Body of pancreas (tissue), 4 donors: ENCODE data around the gene BPIFB6. TPM values are rescaled to one million over a fixed set of nuclear protein-coding genes. Genes with fewer than 3 reads are reported as not detected.

ENCODE experiments used
- ATAC-seq: fragments of 150-250 bp; one replicate; pipeline ENCODE4 v1.9.1; 2016
- DNase-seq, 4 donors: peaks; one replicate each; pipeline ENCODE4 v3.0.0-alpha.2; 2019
- H3K27ac ChIP-seq, 4 donors: fragments of 200-600 bp; sonication (generic); 1 replicate in 3 of 4; 2 replicates in 1 of 4; pipeline versions ENCODE4 v1.5.1 to v1.6.1; 2016 to 2019; ENCODE audit warnings: mild to moderate bottlenecking in 1 of 4, mixed read lengths in 1 of 4, moderate library complexity in 1 of 4
- H3K27me3 ChIP-seq, 2 donors: fragments of 200-600 bp; sonication (generic); one replicate each; pipeline ENCODE4 v1.6.0; 2016; ENCODE audit warnings: mild to moderate bottlenecking in 1 of 2
- H3K36me3 ChIP-seq, 2 donors: fragments of 200-600 bp; sonication (generic); replicated peaks in 1 of 2; 2 replicates each; pipeline ENCODE4 v1.5.1; 2016; ENCODE audit warnings: low read depth in 2 of 2; ENCODE audit not compliant: insufficient read depth in 1 of 2
- H3K4me1 ChIP-seq: fragments of 200-600 bp; sonication (generic); one replicate; pipeline ENCODE4 v1.6.0; 2016
- H3K4me3 ChIP-seq, 2 donors: fragments of 200-600 bp; sonication (generic); 1 replicate in 1 of 2; 2 replicates in 1 of 2; pipeline ENCODE4 v1.5.1; 2016 to 2019
- H3K9me3 ChIP-seq, 3 donors: fragments of 200-600 bp; sonication (generic); 1 replicate in 2 of 3; 2 replicates in 1 of 3; pipeline ENCODE4 v1.5.1; 2016
- CTCF ChIP-seq, 7 experiments: fragments of 450-650 bp in 4 of 7; fragments of 200-600 bp in 3 of 7; sonication (generic) in 3 of 7; IDR thresholded peaks; one replicate each; pipeline ENCODE4 v1.5.1; 2016 to 2019; ENCODE audit warnings: antibody characterized with exemption in 7 of 7
- POLR2A ChIP-seq, 3 donors: fragments of 450-650 bp; IDR thresholded peaks; one replicate each; pipeline ENCODE4 v1.6.1; 2016; ENCODE audit warnings: antibody characterized with exemption in 3 of 3, mild to moderate bottlenecking in 2 of 3
- WGBS, 2 donors: methylation state at CpG; one replicate each; pipeline ENCODE4 v1.1.5; 2017; 5-methylcytosine and 5-hydroxymethylcytosine counted together
- intact Hi-C: fragments of 100-400 bp; cut with DNase I; formaldehyde crosslinking; loops from one replicate; pipeline ENCODE4 v1.15.1; 2023
- total RNA-seq, 2 donors: library from RNA; depleted of rRNA; stranded (reverse); fragments of >200 nt; gene quantifications; one replicate each; pipeline ENCODE4 v1.1.0, GENCODE V29; 2016

The BPIFB6 gene
- total RNA-seq, 2 donors from 2014 or later: not detected

- no peak overlapping the region for H3K4me3 ChIP-seq
Observed at GRCh38 chr20:33059741-33060390, 28.4 kb downstream of the BPIFB6 start.

GRCh38 chr20:33061658-33062028 lies 30.2 kb downstream of the BPIFB6 start:
- H3K4me1 ChIP-seq: no peaks in the 10 kb centered on the region
- DNase-seq: no peak

More at GRCh38 chr20:33059741-33060390, 28.4 kb downstream of the BPIFB6 start:
- H3K4me1 ChIP-seq: no peaks in the 10 kb centered on the region
- DNase-seq (no peak), ATAC-seq (no peak)
- H3K9me3 ChIP-seq: no peaks in the 10 kb centered on the region
- WGBS, 2 donors: 82 to 87% methylated on average over 18 to 22 of the region's 22 CpGs
- no peaks in the 10 kb centered on the region for H3K36me3 ChIP-seq
- no peaks in the 10 kb centered on the region for H3K27me3 ChIP-seq
- no peak overlapping the region for H3K27ac ChIP-seq
- intact Hi-C loops: no loop called here
- TF ChIP-seq CTCF (IDR thresholded peaks at IDR 0.05) (no peak), POLR2A (IDR thresholded peaks at IDR 0.05) (no peak)

GRCh38 chr20:33062105-33062824 lies 30.8 kb downstream of the BPIFB6 start:
- H3K27ac ChIP-seq: no peak overlapping the region
- WGBS, 2 donors: 47 to 62% methylated on average over 7 to 8 of the region's 9 CpGs
- no peak for DNase-seq
- no peak overlapping the region for H3K4me3 ChIP-seq
- TF ChIP-seq CTCF (IDR thresholded peaks at IDR 0.05): no peak
- TF ChIP-seq POLR2A (IDR thresholded peaks at IDR 0.05): no peak
- intact Hi-C loops: no loop called here
- no peaks in the 10 kb centered on the region for H3K36me3 ChIP-seq
- H3K27me3 ChIP-seq: no peaks in the 10 kb centered on the region
- H3K4me1 ChIP-seq: no peaks in the 10 kb centered on the region
- H3K9me3 ChIP-seq: no peaks in the 10 kb centered on the region
- peak; percentile 18 for ATAC-seq

More at GRCh38 chr20:33061658-33062028, 30.2 kb downstream of the BPIFB6 start:
- Histone ChIP-seq H3K36me3 (no peaks in the 10 kb centered on the region), H3K27ac (no peak overlapping the region), H3K9me3 (no peaks in the 10 kb centered on the region), H3K4me3 (no peak overlapping the region), H3K27me3 (no peaks in the 10 kb centered on the region)
- ATAC-seq: no peak
- intact Hi-C loops: no loop called here
- TF ChIP-seq POLR2A (IDR thresholded peaks at IDR 0.05): no peak
- TF ChIP-seq CTCF (IDR thresholded peaks at IDR 0.05): no peak
- WGBS, 2 donors: 75 to 80% methylated on average over 12 to 13 of the region's 14 CpGs

GRCh38 chr20:33062825-33063149 lies 31.3 kb downstream of the BPIFB6 start:
- intact Hi-C loops: no loop called here
- H3K27ac ChIP-seq: no peak overlapping the region
- 71% methylated on average over 1 of the region's 1 CpG; no CpG with 5 or more reads in 1 of the 2 donors for WGBS, 2 donors

More at GRCh38 chr20:33062825-33063149, 31.3 kb downstream of the BPIFB6 start:
- ATAC-seq (no peak), DNase-seq (no peak)
- Histone ChIP-seq H3K4me3 (no peak overlapping the region), H3K4me1 (no peaks in the 10 kb centered on the region), H3K27me3 (no peaks in the 10 kb centered on the region), H3K9me3 (no peaks in the 10 kb centered on the region), H3K36me3 (no peaks in the 10 kb centered on the region)
- TF ChIP-seq CTCF (IDR thresholded peaks at IDR 0.05) (no peak), POLR2A (IDR thresholded peaks at IDR 0.05) (no peak)
